HCT116 (cell line): ENCODE results near the gene C2CD2. TPM values are rescaled to one million over a fixed set of nuclear protein-coding genes. Genes with fewer than 3 reads are reported as not detected.

ENCODE experiments used
- ATAC-seq: fragments of 200-7000 bp; cut with Tn5 transposase; 2 replicates; pipeline ENCODE4 v1.9.1; 2020; ENCODE audit warnings: mild to moderate bottlenecking, moderate library complexity
- BruUV-seq: library from RNA; stranded (reverse); fragments of 400-500 nt; replicated peaks from 2 replicates; lab custom pipeline; 2021; lab: Mats Ljungman, UMichigan
- CTCF ChIA-PET: fragments of 300-600 bp; sonication (Branson Sonifier 250); formaldehyde crosslinking; loops from one replicate; lab custom pipeline; 2021; ENCODE audit warnings: antibody characterized with exemption; lab: Charles Lee
- POLR2A ChIA-PET: fragments of 300-600, 350-600 bp; sonication (Branson Sonifier 250); formaldehyde crosslinking; loops from one replicate; lab custom pipeline; 2021; ENCODE audit warnings: antibody characterized with exemption; lab: Charles Lee
- RAD21 ChIA-PET, 2 experiments: fragments of 300-600 bp; sonication (Branson Sonifier 250); formaldehyde crosslinking; loops; one replicate each; lab custom pipeline; 2023; ENCODE audit warnings: low total read pairs in 2 of 2; ENCODE audit not compliant: uncharacterized antibody in 2 of 2, unreplicated experiment in 2 of 2, low non-redundant PET in 1 of 2; lab: Charles Lee
- DNase-seq: peaks from one replicate; pipeline ENCODE4 v3.0.0-alpha.2; 2010; ENCODE audit warnings: low read depth, low spot score
- H2AFZ ChIP-seq: fragments of 200-600 bp; shearing (Covaris generic), sonication (generic); 2 replicates; pipeline ENCODE4 v1.6.1; 2017; ENCODE audit warnings: low read depth, mixed run types, mixed read lengths, antibody characterized with exemption, low read length; ENCODE audit not compliant: poor library complexity, severe bottlenecking
- H3K27ac ChIP-seq: 2 replicates; pipeline ENCODE4 v1.5.1; 2012; ENCODE audit warnings: low read depth, low read length
- H3K27me3 ChIP-seq: fragments of 200-600 bp; sonication (generic); 2 replicates; pipeline ENCODE4 v1.6.1; 2016; ENCODE audit warnings: mixed run types, low read length, mixed read lengths; ENCODE audit not compliant: insufficient read depth
- H3K36me3 ChIP-seq, 2 experiments: fragments of 200-500 bp in 1 of 2; fragments of 200-600 bp in 1 of 2; sonication (Bioruptor generic) in 1 of 2; sonication (generic) in 1 of 2; 2 replicates each; pipeline versions ENCODE4 v1.5.1 to v1.6.1; 2014 to 2016; ENCODE audit warnings: low read length in 2 of 2, inconsistent platforms in 1 of 2, mixed read lengths in 1 of 2, mixed run types in 1 of 2; ENCODE audit not compliant: insufficient read depth in 2 of 2, control insufficient read depth in 1 of 2
- H3K4me1 ChIP-seq, 2 experiments: fragments of 200-600 bp in 1 of 2; sonication (generic) in 1 of 2; 2 replicates each; pipeline versions ENCODE4 v1.5.1 to v1.6.1; 2012 to 2017; ENCODE audit warnings: low read length in 2 of 2, inconsistent platforms in 1 of 2, mild to moderate bottlenecking in 1 of 2, mixed read lengths in 1 of 2, mixed run types in 1 of 2, moderate library complexity in 1 of 2; ENCODE audit not compliant: insufficient read depth in 2 of 2, control insufficient read depth in 1 of 2
- H3K4me2 ChIP-seq: fragments of 200-600 bp; sonication (generic); 2 replicates; pipeline ENCODE4 v1.6.1; 2017; ENCODE audit warnings: mixed run types, low read length, mixed read lengths
- H3K4me3 ChIP-seq, 2 experiments: fragments of 200-600 bp in 1 of 2; sonication (generic) in 1 of 2; replicated peaks in 1 of 2; 2 replicates each; pipeline ENCODE4 v1.5.1; 2011 to 2016; ENCODE audit warnings: low read length in 2 of 2, control low read depth in 1 of 2, low read depth in 1 of 2, mild to moderate bottlenecking in 1 of 2, mixed read lengths in 1 of 2, mixed run types in 1 of 2
- H3K79me2 ChIP-seq: fragments of 200-600 bp; sonication (generic); 2 replicates; pipeline ENCODE4 v1.6.1; 2017; ENCODE audit warnings: mild to moderate bottlenecking, mixed run types, low read length, moderate library complexity, mixed read lengths; ENCODE audit not compliant: insufficient read depth
- H3K9ac ChIP-seq: fragments of 200-600 bp; sonication (generic); 2 replicates; pipeline ENCODE4 v1.6.1; 2016; ENCODE audit warnings: low read length, mixed read lengths
- H3K9me2 ChIP-seq: fragments of 200-600 bp; sonication (generic), shearing (Covaris generic); 2 replicates; pipeline ENCODE4 v1.6.1; 2017; ENCODE audit warnings: mixed run types, mild to moderate bottlenecking, moderate library complexity; ENCODE audit not compliant: insufficient read depth
- H3K9me3 ChIP-seq, 2 experiments: fragments of 200-500 bp in 1 of 2; fragments of 200-600 bp in 1 of 2; sonication (Bioruptor generic) in 1 of 2; sonication (generic) in 1 of 2; 2 replicates each; pipeline ENCODE4 v1.6.1; 2014 to 2017; ENCODE audit warnings: low read length in 2 of 2, mixed read lengths in 2 of 2, inconsistent platforms in 1 of 2, low read depth in 1 of 2, mild to moderate bottlenecking in 1 of 2, mixed run types in 1 of 2, moderate library complexity in 1 of 2; ENCODE audit not compliant: control insufficient read depth in 1 of 2, insufficient read depth in 1 of 2
- H4K20me1 ChIP-seq: fragments of 200-600 bp; sonication (generic), shearing (Covaris generic); 2 replicates; pipeline ENCODE4 v1.6.1; 2017; ENCODE audit warnings: mixed run types, mild to moderate bottlenecking, moderate library complexity; ENCODE audit not compliant: insufficient read depth
- CBX3 ChIP-seq: IDR thresholded peaks from 2 replicates; pipeline ENCODE4 v1.6.1; 2012; ENCODE audit warnings: low read depth
- CEBPB ChIP-seq: IDR thresholded peaks from 2 replicates; pipeline ENCODE4 v1.6.1; 2012; ENCODE audit warnings: low read depth
- EGR1 ChIP-seq: IDR thresholded peaks from 2 replicates; pipeline ENCODE4 v1.6.1; 2012; ENCODE audit warnings: low read depth
- EZH2 ChIP-seq: fragments of 200-600 bp; sonication (generic); IDR thresholded peaks from 2 replicates; pipeline ENCODE4 v1.6.1; 2017; ENCODE audit warnings: antibody characterized with exemption, mixed run types
- FOSL1 ChIP-seq: IDR thresholded peaks from 2 replicates; pipeline ENCODE4 v1.6.1; 2012; ENCODE audit warnings: low read depth
- JUND ChIP-seq: IDR thresholded peaks from 2 replicates; pipeline ENCODE4 v1.6.1; 2012
- MAX ChIP-seq: IDR thresholded peaks from 2 replicates; pipeline ENCODE4 v1.6.1; 2012
- POLR2A ChIP-seq: IDR thresholded peaks from 2 replicates; pipeline ENCODE4 v1.7.0; 2011; ENCODE audit warnings: borderline replicate concordance; ENCODE audit not compliant: insufficient read depth, insufficient read length; ENCODE audit errors: extremely low read depth
- POLR2AphosphoS5 ChIP-seq: IDR thresholded peaks from 2 replicates; pipeline ENCODE4 v1.6.1; 2011; ENCODE audit warnings: mild to moderate bottlenecking, low read depth, low read length, moderate library complexity
- SIN3A ChIP-seq: IDR thresholded peaks from 2 replicates; pipeline ENCODE4 v1.6.1; 2012; ENCODE audit warnings: low read depth
- SP1 ChIP-seq: IDR thresholded peaks from 2 replicates; pipeline ENCODE4 v1.6.1; 2012; ENCODE audit warnings: low read depth
- SRF ChIP-seq: IDR thresholded peaks from 2 replicates; pipeline ENCODE4 v1.6.1; 2012; ENCODE audit warnings: low read depth
- TCF7L2 ChIP-seq: IDR thresholded peaks from 2 replicates; pipeline ENCODE4 v1.7.0; 2011; ENCODE audit warnings: borderline replicate concordance, inconsistent platforms; ENCODE audit not compliant: insufficient read depth, insufficient read length; ENCODE audit errors: extremely low read depth
- ZBTB33 ChIP-seq: IDR thresholded peaks from 2 replicates; pipeline ENCODE4 v1.6.1; 2011; ENCODE audit warnings: mild to moderate bottlenecking, low read length, moderate library complexity; ENCODE audit not compliant: insufficient replicate concordance; ENCODE audit errors: extremely low read depth
- ZFX ChIP-seq: fragments of 450-650 bp; IDR thresholded peaks from 2 replicates; pipeline ENCODE4 v1.6.1; 2017
- ZNF274 ChIP-seq: fragments of 200-500 bp; sonication (Bioruptor generic); IDR thresholded peaks from 2 replicates; pipeline ENCODE4 v1.6.1; 2014; ENCODE audit warnings: mild to moderate bottlenecking, low read depth, low read length, inconsistent platforms
- intact Hi-C: fragments of 100-400 bp; cut with micrococcal nuclease; formaldehyde crosslinking; loops from 2 replicates; pipeline ENCODE4 v1.10.0; 2022
- total RNA-seq: library from RNA; stranded (reverse); gene quantifications from one replicate; pipeline ENCODE4 v1.2.1, GENCODE V29; 2021; ENCODE audit not compliant: unreplicated experiment
- TF ChIP-seq, protein P1 (sequence below): IDR thresholded peaks from 2 replicates; pipeline ENCODE4 v1.6.1; 2012

Gene C2CD2
- total RNA-seq, 1 experiment from 2014 or later, result 22.0 TPM

GRCh38 chr21:41923186-41923585 is 30.6 kb downstream of the C2CD2 start:
- no peak overlapping the region for H3K4me3 ChIP-seq
- H3K27me3 ChIP-seq, result no peaks in the 10 kb centered on the region
- H3K9me2 ChIP-seq, result no peaks in the 10 kb centered on the region
- no peak overlapping the region for H2AFZ ChIP-seq
- ChIA-PET POLR2A (no interaction called here), RAD21 (no interaction called here), CTCF (no interaction called here)
- H3K9ac ChIP-seq, result no peak overlapping the region
- H3K36me3 ChIP-seq, result no peaks in the 10 kb centered on the region; a peak in 1 of 4 replicates
- DNase-seq (no peak), ATAC-seq (no peak)
- no peaks in the 10 kb centered on the region for H4K20me1 ChIP-seq
- no peaks in the 10 kb centered on the region for H3K9me3 ChIP-seq
- BruUV-seq, result no TSS peak
- peaks cover 4% of the 10 kb centered on the region; the same call in 1 of the 2 replicates for H3K79me2 ChIP-seq
- no peak overlapping the region for H3K4me2 ChIP-seq
- intact Hi-C loops, result no loop called here
- H3K4me1 ChIP-seq, result no peaks in the 10 kb centered on the region
- no peak for TF ChIP-seq POLR2AphosphoS5
- no peak for TF ChIP-seq CEBPB
- no peak for TF ChIP-seq POLR2A
- no peak for TF ChIP-seq EGR1
- TF ChIP-seq SRF, result no peak
- no peak for TF ChIP-seq TCF7L2
- TF ChIP-seq EZH2, result no peak
- TF ChIP-seq ZNF274, result no peak
- TF ChIP-seq, protein P1, sequence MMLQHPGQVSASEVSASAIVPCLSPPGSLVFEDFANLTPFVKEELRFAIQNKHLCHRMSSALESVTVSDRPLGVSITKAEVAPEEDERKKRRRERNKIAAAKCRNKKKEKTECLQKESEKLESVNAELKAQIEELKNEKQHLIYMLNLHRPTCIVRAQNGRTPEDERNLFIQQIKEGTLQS, result no peak
- no peak for TF ChIP-seq MAX
- TF ChIP-seq ZFX, result no peak
- no peak for TF ChIP-seq SIN3A
- TF ChIP-seq JUND, result no peak
- no peak overlapping the region for H3K27ac ChIP-seq

DNA sequence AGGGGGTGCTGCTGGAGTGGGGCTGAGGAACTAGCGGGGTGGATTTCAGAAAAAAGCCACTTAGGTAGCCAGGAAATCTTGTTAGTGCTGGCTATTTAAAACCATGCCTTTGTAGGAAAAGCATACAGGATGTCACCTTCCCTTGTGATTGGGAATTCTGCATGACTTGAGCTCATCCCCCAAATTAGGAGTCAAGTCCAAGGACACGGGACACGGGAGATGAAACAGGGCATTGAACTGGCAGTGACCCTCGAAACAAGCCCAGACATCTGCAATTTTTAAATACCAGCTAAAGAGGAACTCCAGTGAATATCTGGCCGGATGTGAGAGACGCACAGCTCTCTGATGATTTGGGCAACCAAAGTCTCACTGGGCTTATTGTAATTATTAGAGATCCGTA is 32.8 kb downstream of the C2CD2 start:
- peaks cover 4% of the 10 kb centered on the region; the same call in 1 of the 2 replicates for H3K79me2 ChIP-seq
- H3K27me3 ChIP-seq, result no peaks in the 10 kb centered on the region
- H3K27ac ChIP-seq, result no peak overlapping the region
- no peak overlapping the region for H3K4me2 ChIP-seq
- ATAC-seq (no peak), DNase-seq (no peak)
- no peak overlapping the region for H2AFZ ChIP-seq
- ChIA-PET POLR2A (no interaction called here), RAD21 (no interaction called here), CTCF (no interaction called here)
- BruUV-seq, result no TSS peak
- no peak overlapping the region for H3K9ac ChIP-seq
- no peak for TF ChIP-seq SP1
- TF ChIP-seq FOSL1, result no peak
- no peak for TF ChIP-seq CBX3
- TF ChIP-seq ZFX, result no peak
- no peak for TF ChIP-seq TCF7L2
- no peak for TF ChIP-seq POLR2AphosphoS5
- no peak for TF ChIP-seq MAX
- no peak for TF ChIP-seq POLR2A
- TF ChIP-seq ZBTB33, result no peak
- intact Hi-C loops, result no loop called here
- peaks cover 4 to 13% of the 10 kb centered on the region in 2 experiments; a peak in 3 of 4 replicates for H3K36me3 ChIP-seq
- H3K9me3 ChIP-seq, result no peaks in the 10 kb centered on the region
- no peaks in the 10 kb centered on the region for H3K4me1 ChIP-seq
- H3K9me2 ChIP-seq, result no peaks in the 10 kb centered on the region
- no peaks in the 10 kb centered on the region for H4K20me1 ChIP-seq
- no peak overlapping the region for H3K4me3 ChIP-seq
